ENCODE data around the gene ITGAV. TPM values are rescaled to one million over a fixed set of nuclear protein-coding genes. Genes with fewer than 3 reads are reported as not detected.

ITGAV gene
- total RNA-seq, 1 donor from 2014 or later = 694 TPM

DNA sequence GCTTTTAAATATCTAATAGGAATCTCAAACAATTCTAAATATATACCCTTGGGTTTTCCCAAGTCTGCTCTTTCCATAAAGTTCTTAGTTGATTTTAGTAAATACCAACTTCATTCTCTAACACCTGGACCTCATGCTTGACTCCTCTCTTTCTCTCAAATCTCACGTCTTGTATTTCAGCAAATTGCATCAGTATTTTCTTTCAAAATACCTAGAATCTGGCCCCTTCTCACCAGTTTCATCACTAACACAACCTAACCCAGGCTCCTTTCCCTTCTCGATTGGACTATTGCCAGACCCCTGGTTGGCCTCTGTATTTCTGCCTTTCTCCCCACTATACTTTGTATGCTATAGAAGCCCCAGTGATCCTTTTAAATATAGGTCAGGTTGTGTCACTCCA, 81.0 kb downstream of the ITGAV start:
- DNase-seq (ENCODE audit: low read depth) = no peak

- no peak for DNase-seq (ENCODE audit: low read depth)
Observed at GRCh38 chr2:186675380-186675779, 85.5 kb downstream of the ITGAV start.

DNA sequence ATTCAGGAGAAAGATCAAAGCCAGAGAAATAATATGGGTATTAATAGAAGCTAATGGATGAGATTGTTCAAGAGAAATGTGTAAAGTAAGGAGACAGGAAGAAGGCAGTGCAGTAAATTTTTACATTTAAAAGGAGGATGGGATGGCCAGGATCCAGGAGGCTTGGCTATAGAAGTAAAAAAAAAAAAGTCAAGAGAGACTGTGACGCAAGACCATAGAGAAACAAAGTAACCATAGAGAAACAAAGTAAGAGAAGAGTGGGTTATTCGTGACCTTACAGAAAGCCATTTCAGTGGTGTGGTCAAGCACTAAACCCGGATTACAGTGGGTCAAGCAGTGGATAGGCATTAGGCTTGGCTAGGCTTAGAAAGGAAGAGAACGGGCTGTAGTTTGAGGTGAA, 93.5 kb downstream of the ITGAV start:
- DNase-seq (ENCODE audit: low read depth) = no peak

DNA sequence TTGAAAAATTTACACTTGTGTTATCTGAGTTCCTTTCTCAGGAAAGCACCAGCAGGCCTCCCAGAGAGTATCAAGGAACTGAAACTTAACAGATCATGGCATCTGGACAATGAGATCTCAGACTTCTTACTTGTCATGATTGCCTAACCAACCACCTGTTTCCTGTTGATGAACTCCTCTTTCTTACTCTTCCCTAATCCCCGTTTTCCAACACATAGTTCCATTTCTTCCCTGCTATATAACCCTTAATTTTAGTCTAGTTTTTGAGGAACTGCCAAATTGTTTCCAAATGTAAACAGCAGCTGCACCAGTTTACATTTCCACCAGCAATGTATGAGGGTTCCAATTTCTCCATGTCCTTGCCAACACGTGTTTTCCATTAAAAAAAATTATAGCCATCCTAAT, 98.0 kb downstream of the ITGAV start:
- no peak for DNase-seq (ENCODE audit: low read depth)

DNA sequence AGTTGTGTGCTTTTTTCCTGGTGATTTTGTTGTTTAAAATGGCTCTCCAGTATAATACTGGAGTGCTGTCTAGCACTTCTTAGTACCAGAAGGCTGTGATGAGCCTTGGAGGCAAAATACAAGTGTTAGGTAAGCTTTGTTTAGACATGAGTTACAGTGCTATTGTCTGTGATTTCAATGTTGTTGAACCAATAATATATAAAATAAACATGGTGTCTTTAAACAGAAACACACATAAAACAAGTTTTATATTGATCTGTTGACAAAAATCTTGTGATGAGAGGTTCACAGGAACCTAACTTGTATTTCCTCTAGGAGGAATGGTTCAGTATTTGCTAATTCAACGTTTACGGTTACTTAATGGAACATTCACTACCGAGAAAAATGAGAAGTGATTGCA, 99.0 kb downstream of the ITGAV start:
- no peak for DNase-seq (ENCODE audit: low read depth)

DNA sequence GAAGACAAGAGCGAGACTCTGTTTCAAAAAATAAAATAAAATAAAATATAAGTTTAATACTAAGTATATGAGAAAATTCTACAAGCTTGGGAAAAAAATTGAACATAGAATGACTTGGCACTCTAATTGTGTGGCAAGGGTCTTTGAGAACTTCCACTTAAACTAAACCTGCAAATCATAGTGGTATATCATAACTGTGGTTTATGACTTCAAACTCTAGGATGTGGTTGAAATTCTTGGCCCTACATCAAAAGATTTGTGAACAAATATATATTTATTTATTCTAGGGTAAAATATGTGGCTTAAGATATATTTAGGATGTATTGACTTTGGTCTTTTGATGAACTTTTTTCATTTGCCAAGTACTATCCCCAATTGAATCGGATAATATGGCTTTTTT, 100.9 kb downstream of the ITGAV start:
- DNase-seq (ENCODE audit: low read depth) = no peak

DNA sequence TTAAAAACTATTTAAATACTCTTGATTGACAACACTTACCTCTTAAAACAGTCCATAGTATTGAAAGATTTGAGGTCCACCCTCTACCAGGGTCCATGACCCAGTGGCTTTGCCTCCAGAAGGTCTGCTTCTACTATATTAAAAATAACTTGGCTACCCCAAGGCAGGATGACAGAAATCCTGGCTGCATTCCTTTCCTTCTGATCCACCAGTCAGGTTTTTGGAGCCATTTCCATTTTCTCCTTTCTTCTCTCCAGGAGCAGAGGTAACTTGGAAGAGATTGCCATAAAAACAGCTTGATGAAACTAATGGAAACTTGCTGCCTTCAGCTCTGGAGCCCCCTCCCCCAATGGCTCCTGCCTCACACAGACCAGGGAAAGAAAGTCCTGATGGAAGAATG, 101.4 kb downstream of the ITGAV start:
- no peak for DNase-seq (ENCODE audit: low read depth)

DNA sequence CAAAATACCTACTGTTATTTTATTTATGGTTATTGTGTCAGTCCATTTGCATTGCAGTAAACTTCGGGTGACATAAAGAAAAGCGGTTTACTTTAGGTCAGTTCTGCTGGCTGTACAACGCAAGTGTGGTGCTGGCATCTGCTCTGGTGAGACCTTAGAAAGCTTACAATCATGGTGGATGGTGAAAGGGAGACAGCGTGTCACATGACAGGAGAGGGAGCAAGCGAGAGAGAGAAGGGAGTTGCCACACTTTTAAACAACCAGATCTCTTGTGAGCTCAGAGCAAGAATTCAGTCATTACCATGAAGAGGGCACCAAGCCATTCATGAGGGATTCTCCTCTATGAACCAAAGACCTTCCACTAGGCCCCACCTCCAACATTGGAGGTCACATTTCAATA, 102.0 kb downstream of the ITGAV start:
- no peak for DNase-seq (ENCODE audit: low read depth)

GRCh38 chr2:186693446-186693832, 103.6 kb downstream of the ITGAV start:
- DNase-seq (ENCODE audit: low read depth) = no peak

GRCh38 chr2:186695081-186695756, 105.4 kb downstream of the ITGAV start:
- peak; percentile 21 for DNase-seq (ENCODE audit: low read depth)

GRCh38 chr2:186696290-186696689, 106.4 kb downstream of the ITGAV start:
- no peak for DNase-seq (ENCODE audit: low read depth)

DNA sequence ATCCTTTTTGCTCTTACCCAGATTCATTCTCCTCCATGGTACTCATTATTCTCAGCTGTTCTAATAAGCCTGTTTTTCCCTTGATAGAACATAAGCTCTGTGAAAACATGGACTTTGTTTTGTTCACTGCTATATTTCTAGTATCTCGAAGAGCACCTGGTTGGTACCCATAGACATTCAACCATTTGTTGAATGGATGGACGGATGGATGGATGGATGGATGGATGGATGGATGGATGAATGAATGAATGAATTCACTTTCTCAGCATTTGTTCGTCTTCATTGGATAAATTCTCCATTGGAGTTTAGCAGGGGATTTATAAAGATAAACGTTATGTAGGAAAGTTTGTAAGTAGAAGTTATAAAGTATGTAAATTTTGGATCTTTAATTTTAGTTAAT, 106.9 kb downstream of the ITGAV start:
- no peak for DNase-seq (ENCODE audit: low read depth)

DNA sequence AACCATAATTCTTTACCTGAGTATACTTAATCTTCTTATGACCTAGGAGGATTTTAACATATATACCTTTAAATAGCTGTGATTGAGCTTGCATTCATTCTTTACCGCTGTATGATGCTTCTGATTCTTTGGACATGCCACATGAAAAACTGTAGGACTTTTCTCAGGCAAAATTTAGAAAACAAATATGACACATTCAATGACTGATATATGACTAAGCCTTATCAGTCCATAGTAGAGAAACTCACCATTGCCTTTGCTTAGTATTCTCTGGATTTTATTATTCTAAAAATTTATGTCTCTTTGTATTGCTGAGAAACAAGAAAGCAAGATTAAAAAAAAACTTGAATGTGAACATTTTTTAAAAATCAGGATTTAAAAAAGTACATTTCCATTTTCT, 107.7 kb downstream of the ITGAV start:
- no peak for DNase-seq (ENCODE audit: low read depth)

DNA sequence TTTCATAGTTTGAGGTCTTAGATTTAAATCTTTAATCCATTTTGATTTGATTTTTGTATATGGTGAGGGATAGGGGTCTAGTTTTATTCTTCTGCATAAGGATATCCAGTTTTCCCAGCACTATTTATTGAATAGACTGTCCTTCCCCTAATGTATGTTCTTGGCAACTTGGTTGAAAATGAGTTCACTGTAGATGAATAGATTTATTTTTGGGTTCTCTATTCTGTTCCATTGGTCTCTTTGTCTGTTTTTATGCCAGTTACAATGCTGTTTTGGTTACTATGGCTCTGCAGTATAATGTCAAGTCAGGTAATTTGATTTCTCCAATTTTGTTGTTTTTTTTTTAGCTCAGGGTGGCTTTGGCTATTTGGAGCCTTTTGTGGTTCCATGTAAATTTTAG, 109.9 kb downstream of the ITGAV start:
- DNase-seq (ENCODE audit: low read depth) = no peak

GRCh38 chr2:186702006-186702405, 112.2 kb downstream of the ITGAV start:
- no peak for DNase-seq (ENCODE audit: low read depth)

GRCh38 chr2:186702501-186702900, 112.6 kb downstream of the ITGAV start:
- DNase-seq (ENCODE audit: low read depth) = peak; percentile 55

- no peak for DNase-seq (ENCODE audit: low read depth)
Observed at GRCh38 chr2:186704897-186705296, 115.0 kb downstream of the ITGAV start.

- DNase-seq (ENCODE audit: low read depth) = no peak
Observed at GRCh38 chr2:186709529-186710450, 119.9 kb downstream of the ITGAV start.

GRCh38 chr2:186713691-186714090, 123.8 kb downstream of the ITGAV start:
- no peak for DNase-seq (ENCODE audit: low read depth)

GRCh38 chr2:186714611-186715010, 124.8 kb downstream of the ITGAV start:
- DNase-seq (ENCODE audit: low read depth) = peak; percentile 45

GRCh38 chr2:186716004-186716403, 126.1 kb downstream of the ITGAV start:
- DNase-seq (ENCODE audit: low read depth) = no peak

DNA sequence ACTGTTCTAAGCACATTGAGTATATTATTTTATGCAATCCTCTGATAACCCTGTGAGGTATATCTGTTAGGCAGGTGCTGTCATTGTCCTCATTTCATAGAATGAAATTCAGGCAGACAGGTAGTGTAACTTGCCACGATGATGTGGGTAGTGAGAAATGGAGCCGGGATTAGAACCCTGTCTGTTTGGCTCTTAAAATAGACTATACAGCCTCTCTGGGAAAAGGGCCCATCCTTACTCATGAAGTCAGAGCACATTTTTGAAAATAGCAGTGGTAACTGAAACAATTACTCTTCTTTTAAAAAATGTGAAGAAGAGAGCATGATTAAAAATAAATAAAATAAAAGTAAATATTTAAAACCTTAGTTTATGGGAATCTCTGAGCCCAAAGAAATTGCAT, 127.0 kb downstream of the ITGAV start:
- DNase-seq (ENCODE audit: low read depth) = no peak

DNA sequence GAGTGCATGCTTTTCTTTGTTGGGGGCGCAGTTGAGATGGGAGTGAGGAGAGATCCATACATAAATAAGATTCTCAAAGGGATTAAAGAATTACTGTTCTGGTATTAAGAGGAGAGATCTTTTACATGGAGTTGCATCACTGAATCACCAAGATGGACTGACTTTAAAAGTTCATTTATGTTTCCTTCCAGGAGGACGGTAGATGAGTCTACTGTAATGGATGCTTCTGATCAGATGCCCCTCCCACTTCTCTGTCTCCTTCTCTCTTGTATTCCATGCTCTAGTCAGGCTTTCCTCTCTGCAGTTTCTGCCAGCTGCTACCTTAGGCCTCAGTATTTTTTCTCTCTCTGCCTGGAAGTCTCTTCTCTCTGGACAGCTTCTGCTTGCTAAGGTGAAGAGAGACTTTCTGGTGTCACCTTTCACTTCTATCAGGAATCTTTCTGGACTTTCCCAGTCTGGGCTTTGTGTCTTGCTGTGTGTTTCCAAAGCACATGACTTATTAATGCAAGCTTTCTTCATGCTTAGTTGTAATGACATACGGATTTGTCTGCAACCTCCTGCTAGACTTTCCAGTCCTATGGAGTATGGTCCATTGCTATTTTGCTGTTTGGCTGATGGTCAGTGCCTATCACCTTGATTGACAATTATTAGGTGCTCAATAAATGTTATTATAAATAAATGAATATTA, 127.6 kb downstream of the ITGAV start:
- DNase-seq (ENCODE audit: low read depth) = no peak
